ENCODE results near the gene MAGIX.
"Not testable (repeated sequence)": the region's sequence is repeated elsewhere in the genome, so short reads cannot be mapped to it uniquely, and the experiment has no call there.

GRCh38 chrX:49173544-49173943 is 11.0 kb downstream of the MAGIX start:
- TF ChIP-seq ZNF274 (IDR thresholded peaks at IDR 0.05; ENCODE audit: low read depth, low read length); SUZ12 (IDR thresholded peaks at IDR 0.05; ENCODE audit: extremely low read depth, insufficient read depth, insufficient read length): not testable (repeated sequence)
